Measurements from ENCODE around the gene ATG16L2.
"Not testable (repeated sequence)": the region's sequence is repeated elsewhere in the genome, so short reads cannot be mapped to it uniquely, and the experiment has no call there.

ATG16L2 gene

DNA sequence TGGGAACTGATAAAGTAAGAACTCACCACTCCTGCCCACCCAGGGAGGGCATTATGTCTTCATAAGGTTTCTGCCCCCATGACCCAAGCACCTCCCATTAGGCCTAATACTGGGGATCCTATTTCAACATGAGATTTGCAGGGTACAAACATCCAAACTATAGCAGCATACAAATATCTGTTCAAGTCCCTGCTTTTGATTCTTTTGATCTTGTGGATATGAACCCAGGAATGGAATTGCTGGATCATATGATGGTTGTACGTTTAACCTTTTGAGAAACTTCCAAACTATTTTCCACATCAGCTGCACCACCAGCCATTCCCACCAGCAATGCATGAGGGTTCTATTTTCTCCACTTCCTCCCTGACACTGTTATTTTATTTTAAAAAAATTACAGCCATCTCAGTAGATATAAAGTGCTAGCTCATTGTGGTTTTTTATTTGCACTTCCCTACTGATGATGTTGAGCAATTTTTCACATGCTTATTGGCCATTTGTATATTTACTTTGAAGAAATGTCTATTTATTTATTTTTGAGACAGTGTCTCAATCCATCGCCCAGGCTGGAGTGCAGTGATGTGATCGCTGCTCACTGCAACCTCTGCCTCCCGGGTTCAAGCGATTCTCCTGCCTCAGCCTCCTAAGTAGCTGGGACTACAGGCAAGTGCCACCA lies 7.1 kb upstream of the ATG16L2 start:
- no peak for DNase-seq

DNA sequence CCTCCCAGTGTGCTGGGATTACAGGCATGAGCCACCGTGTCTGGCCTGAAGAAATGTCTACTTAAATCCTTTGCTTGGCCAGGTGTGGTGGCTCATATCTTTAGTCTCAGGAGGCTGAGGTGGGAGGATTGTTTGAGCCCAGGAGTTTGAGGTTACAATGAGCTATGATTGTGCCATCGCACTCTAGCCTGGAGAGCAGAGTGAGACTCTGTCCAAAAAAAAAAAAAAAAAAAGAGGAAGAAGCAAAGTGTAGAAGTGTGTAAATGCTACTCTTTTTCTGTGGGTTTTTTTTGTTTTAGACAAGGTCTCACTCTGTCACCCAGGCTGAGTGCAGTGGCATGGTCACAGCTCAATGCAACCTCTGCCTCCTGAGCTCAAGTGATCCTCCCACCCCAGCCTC lies 6.4 kb upstream of the ATG16L2 start:
- DNase-seq = no peak

GRCh38 chr11:72808331-72808798 lies 5.8 kb upstream of the ATG16L2 start:
- no peak for DNase-seq

DNA sequence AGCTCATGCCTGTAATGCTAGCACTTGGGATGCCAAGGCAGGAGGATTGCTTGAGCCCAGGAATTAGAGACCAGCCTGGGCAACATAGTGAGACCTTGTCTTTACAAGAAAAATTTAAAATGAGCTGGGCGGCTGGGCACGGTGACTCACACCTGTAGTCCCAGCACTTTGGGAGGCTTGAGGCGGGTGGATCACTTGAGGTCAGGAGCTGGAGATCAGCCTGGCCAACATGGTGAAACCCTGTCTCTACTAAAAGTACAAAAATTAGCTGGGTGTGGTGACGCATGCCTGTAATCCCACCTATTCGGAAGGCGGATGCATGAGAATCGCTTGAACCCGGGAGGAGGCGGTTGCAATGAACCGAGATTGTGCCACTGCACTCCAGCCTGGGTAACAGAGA lies 2.5 kb upstream of the ATG16L2 start:
- DNase-seq = not testable (repeated sequence)

- DNase-seq = peak; percentile 17
These were observed 1.6 kb upstream of the ATG16L2 start for GRCh38 chr11:72812604-72812966.

DNA sequence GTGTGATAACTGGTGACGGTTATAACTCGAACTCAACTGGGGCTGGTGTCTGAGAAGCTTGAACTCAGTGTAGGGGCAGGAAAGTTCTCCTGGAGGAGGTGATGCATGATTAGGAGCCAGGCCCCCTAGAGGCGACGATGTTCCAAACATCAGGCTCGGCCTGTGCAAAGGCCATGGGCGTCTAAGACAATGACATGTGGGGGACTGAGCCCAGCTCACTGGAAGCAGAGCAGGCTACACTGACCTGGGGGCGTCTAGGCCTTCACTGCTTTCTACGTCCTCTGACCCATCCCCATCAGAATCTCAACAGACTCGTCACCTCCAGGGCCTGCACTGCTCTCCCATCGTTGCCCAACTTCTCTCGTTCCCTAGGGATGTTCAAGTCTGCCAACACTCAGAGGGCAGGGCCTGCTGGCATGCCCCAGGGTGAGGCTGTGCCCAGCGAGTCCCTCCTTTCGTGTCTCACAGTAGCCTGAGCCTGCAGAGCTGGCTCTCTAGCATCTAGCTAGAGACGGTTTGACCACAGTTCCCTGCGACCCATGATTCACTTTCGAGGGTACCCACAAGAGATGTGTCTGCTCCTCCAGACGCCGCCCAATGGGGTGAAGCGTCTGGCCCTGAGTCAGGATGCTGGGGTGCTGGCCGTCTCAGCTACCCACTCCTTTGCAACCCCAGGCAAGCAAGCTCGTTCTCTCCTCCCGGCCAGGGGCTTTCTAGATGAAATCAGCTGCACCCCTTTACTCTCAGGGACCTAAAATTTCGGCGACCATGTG lies 1.1 kb upstream of the ATG16L2 start:
- peak; percentile 44 for DNase-seq

DNA sequence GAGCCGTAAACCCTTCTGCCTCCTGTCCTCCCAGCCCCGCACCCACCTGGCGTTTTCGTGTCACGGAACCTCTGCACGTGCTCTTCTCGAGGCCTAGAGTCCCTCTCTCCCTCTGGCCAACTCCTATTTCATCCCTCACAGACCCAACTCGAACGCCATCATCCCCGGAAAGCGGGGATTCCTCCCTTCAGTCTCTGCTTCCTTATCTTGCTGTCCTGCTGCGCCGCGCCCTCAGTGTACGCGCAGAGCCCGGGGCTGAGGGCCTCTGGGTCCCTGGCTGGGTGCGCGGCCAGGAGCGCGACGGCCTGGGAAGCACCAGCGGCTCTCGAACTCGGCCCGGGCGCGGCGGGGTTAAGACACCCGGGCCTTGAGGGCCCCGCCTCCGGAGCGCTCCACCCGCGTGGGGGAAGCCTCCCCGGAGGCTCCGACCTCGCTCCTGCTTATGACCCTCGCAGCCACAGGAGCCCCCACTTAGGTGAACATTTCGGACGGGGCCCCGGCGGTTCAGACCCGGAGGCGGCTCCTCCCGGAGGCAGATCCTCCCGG lies 398 bp upstream of the ATG16L2 start:
- DNase-seq = peak; percentile 64

DNA sequence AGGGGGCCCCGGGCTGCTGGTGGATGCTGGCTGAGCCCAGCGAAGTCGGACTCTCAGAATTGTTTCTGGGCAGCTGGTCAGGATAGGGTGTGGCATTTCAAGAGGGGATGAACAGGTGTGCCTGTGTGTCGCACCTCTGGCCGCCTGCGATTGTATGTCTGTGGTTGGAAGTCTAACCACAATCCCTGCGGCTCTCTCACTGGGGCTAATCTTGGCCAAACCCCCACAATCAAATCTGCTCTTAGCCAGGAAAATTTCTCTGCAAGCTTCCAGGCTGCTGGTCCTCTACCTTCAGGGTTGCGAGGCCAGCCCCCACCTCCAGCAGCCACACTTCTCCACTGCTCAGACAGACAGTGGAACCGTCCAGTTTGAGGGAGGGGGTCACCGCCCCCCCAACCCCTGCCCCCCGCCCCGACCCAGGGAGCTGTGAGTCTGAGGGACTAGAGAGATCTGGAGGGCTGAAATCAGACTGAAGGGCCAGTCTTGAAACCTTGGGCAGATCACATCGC lies 953 bp downstream of the ATG16L2 start:
- no peak for DNase-seq

GRCh38 chr11:72816404-72816990 lies 2.3 kb downstream of the ATG16L2 start:
- no peak for DNase-seq

- no peak for DNase-seq
These were observed 3.8 kb downstream of the ATG16L2 start for GRCh38 chr11:72817966-72818365.

DNA sequence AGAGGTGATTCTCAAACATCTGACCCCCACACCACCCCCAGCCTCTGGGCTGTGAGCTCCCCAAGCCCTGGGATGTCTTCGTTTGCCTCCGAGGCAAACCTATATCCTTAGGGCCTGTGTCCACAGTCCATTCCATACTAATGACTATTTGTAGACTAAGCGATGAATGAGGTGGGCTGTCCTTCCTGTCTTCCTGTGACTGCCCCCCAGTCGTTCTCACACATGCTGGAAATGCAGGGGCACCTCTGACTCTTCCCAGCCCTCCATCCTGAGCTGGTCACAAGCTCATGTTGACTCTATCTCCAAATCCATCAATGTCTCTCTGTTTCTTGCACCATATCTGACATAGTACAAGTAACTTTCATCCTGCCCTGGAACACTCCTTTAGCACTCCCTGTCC lies 4.8 kb downstream of the ATG16L2 start:
- DNase-seq = no peak

GRCh38 chr11:72820439-72821139 lies 6.4 kb downstream of the ATG16L2 start:
- DNase-seq = no peak

DNA sequence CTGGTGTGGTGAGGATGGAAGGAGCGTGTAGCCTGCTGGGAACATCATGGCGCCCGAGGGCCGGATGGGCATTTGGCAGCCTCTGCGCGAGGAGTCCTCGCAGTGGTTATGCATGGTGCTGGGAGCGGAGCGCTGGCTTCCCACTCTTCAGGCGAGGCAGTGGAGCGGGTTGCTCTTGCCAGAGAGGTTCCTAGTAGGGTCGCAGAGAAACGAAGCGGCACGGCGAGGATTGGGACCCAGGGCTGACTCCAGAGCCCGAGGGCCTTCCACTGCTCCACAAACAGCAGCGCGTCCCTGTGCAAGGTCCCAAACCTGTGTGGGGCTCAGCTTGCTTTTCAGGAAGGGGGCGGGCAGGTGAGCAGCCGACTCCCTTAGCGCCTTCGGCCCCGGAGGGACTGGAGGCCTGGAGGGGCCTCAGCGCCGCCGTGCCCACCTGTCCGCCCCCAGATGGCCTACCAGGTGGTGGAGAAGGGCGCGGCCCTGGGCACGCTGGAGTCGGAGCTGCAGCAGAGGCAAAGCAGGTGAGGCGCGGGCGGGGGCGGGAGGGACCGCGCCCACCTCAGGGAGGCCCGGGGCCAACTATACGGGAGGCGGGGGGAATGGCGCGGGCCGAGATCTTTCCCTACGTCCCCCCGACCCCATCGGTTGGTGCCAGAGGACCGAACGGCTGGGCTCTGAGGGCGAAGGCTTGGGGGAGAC lies 7.2 kb downstream of the ATG16L2 start:
- DNase-seq = peak; percentile 29

- DNase-seq = peak; percentile 90
These were observed 7.9 kb downstream of the ATG16L2 start for GRCh38 chr11:72821920-72822799.

GRCh38 chr11:72823105-72823804 lies 9.0 kb downstream of the ATG16L2 start:
- no peak for DNase-seq

DNA sequence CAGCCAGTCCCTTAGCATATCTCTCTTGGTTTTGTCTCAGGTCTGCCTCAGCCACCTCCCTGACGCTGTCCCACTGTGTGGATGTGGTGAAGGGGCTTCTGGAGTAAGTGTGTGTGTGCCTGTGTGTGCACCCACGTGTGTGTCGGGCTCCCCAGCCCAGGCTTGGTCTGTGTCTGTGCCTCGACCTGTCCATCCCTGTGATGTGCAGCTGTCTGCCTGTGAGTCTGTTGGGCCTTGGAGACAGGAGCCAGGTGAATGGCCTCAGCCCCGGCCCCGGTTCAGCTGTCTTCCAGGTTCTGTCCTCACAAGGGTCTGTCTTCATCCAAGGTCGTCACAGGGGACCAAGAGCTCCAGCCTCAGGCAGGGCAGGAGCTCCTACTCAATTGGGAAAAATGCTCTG lies 9.8 kb downstream of the ATG16L2 start:
- DNase-seq = no peak

DNA sequence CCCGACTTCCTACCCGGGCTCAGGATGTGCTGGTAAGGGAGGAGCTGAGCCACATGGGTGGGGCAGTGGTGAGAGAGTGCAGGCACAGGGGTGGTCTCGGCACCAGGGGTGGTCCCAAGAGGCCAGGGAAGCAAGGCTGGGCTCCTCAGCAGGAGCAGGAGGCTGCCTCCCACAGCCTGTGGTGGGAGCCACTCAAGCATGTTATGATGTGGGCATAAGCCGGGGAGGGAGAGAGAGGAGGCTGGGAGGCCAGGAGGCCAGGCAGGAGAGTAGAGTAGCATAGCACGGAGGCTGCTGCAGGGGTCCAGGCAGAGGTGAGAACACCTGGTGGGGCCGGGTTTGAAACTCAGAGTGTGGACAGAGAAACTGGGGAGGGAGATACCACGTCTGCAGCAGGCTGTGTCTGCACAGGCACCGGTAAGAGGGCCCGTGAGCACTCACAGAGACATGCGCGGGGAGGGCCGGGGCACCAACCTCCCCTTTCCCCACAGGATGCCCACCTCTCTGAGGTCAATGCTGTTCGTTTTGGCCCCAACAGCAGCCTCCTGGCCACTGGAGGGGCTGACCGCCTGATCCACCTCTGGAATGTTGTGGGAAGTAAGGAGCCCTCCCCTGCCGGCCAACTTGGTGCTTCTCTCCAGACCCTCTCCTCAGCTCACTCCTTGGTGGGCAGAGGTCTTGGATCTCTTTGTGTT lies 10.7 kb downstream of the ATG16L2 start:
- DNase-seq = no peak

GRCh38 chr11:72825661-72826060 lies 11.4 kb downstream of the ATG16L2 start:
- DNase-seq = no peak

GRCh38 chr11:72826191-72826941 lies 12.2 kb downstream of the ATG16L2 start:
- DNase-seq = no peak

Data from NCI-H1436 (cell line).